Osteoblast (primary cell): ENCODE measurements around the gene HNRNPA1L2. TPM values are rescaled to one million over a fixed set of nuclear protein-coding genes. Genes with fewer than 3 reads are reported as not detected.

ENCODE experiments used
- DNase-seq: peaks from one replicate; pipeline ENCODE4 v3.0.0; 2011; ENCODE audit warnings: low spot score, mixed read lengths; ENCODE audit not compliant: insufficient read length; ENCODE audit errors: missing footprints
- H2AFZ ChIP-seq: 2 replicates; pipeline ENCODE4 v1.6.0; 2011; ENCODE audit warnings: mild to moderate bottlenecking, low read length
- H3K27ac ChIP-seq: 2 replicates; pipeline ENCODE4 v1.5.1; 2011; ENCODE audit warnings: mild to moderate bottlenecking, low read depth, low read length, moderate library complexity
- H3K27me3 ChIP-seq: 2 replicates; pipeline ENCODE4 v1.6.0; 2012; ENCODE audit warnings: mild to moderate bottlenecking, control low read depth, inconsistent platforms, low read length, moderate library complexity; ENCODE audit not compliant: insufficient read depth
- H3K36me3 ChIP-seq: 2 replicates; pipeline ENCODE4 v1.5.1; 2011; ENCODE audit warnings: mild to moderate bottlenecking, low read length, control low read depth, moderate library complexity; ENCODE audit not compliant: insufficient read depth
- H3K4me1 ChIP-seq: 2 replicates; pipeline ENCODE4 v1.5.1; 2011; ENCODE audit warnings: mild to moderate bottlenecking, low read length, control low read depth, moderate library complexity; ENCODE audit not compliant: insufficient read depth
- H3K4me2 ChIP-seq: 2 replicates; pipeline ENCODE4 v1.6.0; 2011; ENCODE audit warnings: mild to moderate bottlenecking, low read length; ENCODE audit not compliant: insufficient read depth
- H3K4me3 ChIP-seq: fragments of 200-600 bp; sonication (generic); 3 replicates; pipeline ENCODE4 v1.5.1; 2012; ENCODE audit warnings: mild to moderate bottlenecking, low read length, inconsistent platforms; ENCODE audit not compliant: insufficient read depth
- H3K79me2 ChIP-seq: 2 replicates; pipeline ENCODE4 v1.6.0; 2012; ENCODE audit warnings: mild to moderate bottlenecking, low read length, control low read depth, inconsistent platforms; ENCODE audit not compliant: insufficient read depth
- H3K9me3 ChIP-seq: 2 replicates; pipeline ENCODE4 v1.5.1; 2011; ENCODE audit warnings: low read depth, low read length, control low read depth
- H4K20me1 ChIP-seq: 2 replicates; pipeline ENCODE4 v1.6.0; 2012; ENCODE audit warnings: mild to moderate bottlenecking, low read length, control low read depth; ENCODE audit not compliant: insufficient read depth
- CTCF ChIP-seq: IDR thresholded peaks from 2 replicates; pipeline ENCODE4 v1.5.1; 2011; ENCODE audit warnings: mild to moderate bottlenecking, low read depth, low read length, moderate library complexity; ENCODE audit errors: extremely low read depth
- total RNA-seq: library from RNA; depleted of rRNA; stranded (reverse); fragments of >200 nt; gene quantifications from 2 replicates; pipeline ENCODE4 v1.2.3, GENCODE V29; 2012

The HNRNPA1L2 gene
- total RNA-seq, 1 donor, result 3.6 TPM

GRCh38 chr13:52646967-52647366 is 4.7 kb downstream of the HNRNPA1L2 start:
- H3K79me2 ChIP-seq, result peaks cover 24% of the 10 kb centered on the region
- peaks cover 9% of the 10 kb centered on the region for H3K4me1 ChIP-seq
- H3K27ac ChIP-seq, result no peak overlapping the region
- TF ChIP-seq CTCF, result no peak
- H3K36me3 ChIP-seq, result peaks cover 3% of the 10 kb centered on the region
- no peak overlapping the region for H3K4me3 ChIP-seq
- H3K4me2 ChIP-seq, result no peak overlapping the region
- H4K20me1 ChIP-seq, result no peaks in the 10 kb centered on the region
- H2AFZ ChIP-seq, result no peak overlapping the region
- peak; percentile 35 for DNase-seq
- H3K9me3 ChIP-seq, result no peaks in the 10 kb centered on the region
- no peaks in the 10 kb centered on the region for H3K27me3 ChIP-seq

- Histone ChIP-seq H3K79me2 (peaks cover 54% of the 10 kb centered on the region), H3K27ac (peak overlapping the region; percentile 99), H2AFZ (no peak overlapping the region), H3K36me3 (peaks cover 3% of the 10 kb centered on the region), H4K20me1 (peaks cover 3% of the 10 kb centered on the region), H3K4me1 (peaks cover 15% of the 10 kb centered on the region), H3K4me3 (peak overlapping the region; percentile 84), H3K27me3 (no peaks in the 10 kb centered on the region), H3K4me2 (peak overlapping the region; percentile 86), H3K9me3 (no peaks in the 10 kb centered on the region)
- no peak for TF ChIP-seq CTCF
- no peak for DNase-seq
Observed at GRCh38 chr13:52650731-52651130, 8.5 kb downstream of the HNRNPA1L2 start.

- Histone ChIP-seq H3K4me3 (peak overlapping the region; percentile 84), H3K27me3 (no peaks in the 10 kb centered on the region), H3K4me1 (peaks cover 15% of the 10 kb centered on the region), H2AFZ (peak overlapping the region; percentile 94), H4K20me1 (peaks cover 12% of the 10 kb centered on the region), H3K27ac (peak overlapping the region; percentile 99), H3K79me2 (peaks cover 65% of the 10 kb centered on the region), H3K4me2 (peak overlapping the region; percentile 86), H3K9me3 (no peaks in the 10 kb centered on the region), H3K36me3 (peaks cover 3% of the 10 kb centered on the region)
- no peak for TF ChIP-seq CTCF
- DNase-seq, result no peak
Observed at GRCh38 chr13:52651897-52652195, 9.6 kb downstream of the HNRNPA1L2 start.

- Histone ChIP-seq H2AFZ (peak within 1 kb of the TSS; percentile 94), H3K27ac (peak within 1 kb of the TSS; percentile 99), H3K36me3 (peaks cover 3% of the 10 kb centered on the region), H3K4me1 (peaks cover 16% of the 10 kb centered on the region), H3K4me3 (peak within 1 kb of the TSS; percentile 84), H4K20me1 (peaks cover 14% of the 10 kb centered on the region), H3K79me2 (peaks cover 71% of the 10 kb centered on the region), H3K9me3 (no peaks in the 10 kb centered on the region), H3K4me2 (peak within 1 kb of the TSS; percentile 86), H3K27me3 (no peaks in the 10 kb centered on the region)
- TF ChIP-seq CTCF, result peak; percentile 68
- DNase-seq, result peak; percentile 96
Observed at GRCh38 chr13:52652196-52652979, 10.2 kb downstream of the HNRNPA1L2 start, which contains the start of gene SUGT1. Gene SUGT1 (plus strand): TSS chr13:52652836. CDS start chr13:52652921, 85 bp downstream.
